ENCODE data around the gene APOL1.

The APOL1 gene

GRCh38 chr22:36277482-36278291 is 24.8 kb downstream of the APOL1 start:
- H3K4me3 ChIP-seq (replicated peaks in 1 of 2; ENCODE audit: low read depth in 2 of 2, low read length in 2 of 2) = no peak overlapping the region
- TF ChIP-seq CTCF (IDR thresholded peaks at IDR 0.05; ENCODE audit: low read depth, low read length) = peak; percentile 78
- DNase-seq (ENCODE audit: low read depth in 2 of 2) = peak; percentile 69 to 70

- H3K4me3 ChIP-seq (replicated peaks in 1 of 2; ENCODE audit: low read depth in 2 of 2, low read length in 2 of 2) = no peak overlapping the region
- TF ChIP-seq CTCF (IDR thresholded peaks at IDR 0.05; ENCODE audit: low read depth, low read length) = no peak
- DNase-seq (ENCODE audit: low read depth in 2 of 2) = peak in 1 of 2 donors; percentile 24
Measured at GRCh38 chr22:36279219-36279666, 26.3 kb downstream of the APOL1 start.

GRCh38 chr22:36280379-36280778 is 27.4 kb downstream of the APOL1 start:
- TF ChIP-seq CTCF (IDR thresholded peaks at IDR 0.05; ENCODE audit: low read depth, low read length) = no peak
- DNase-seq (ENCODE audit: low read depth in 2 of 2) = no peak
- H3K4me3 ChIP-seq (replicated peaks in 1 of 2; ENCODE audit: low read depth in 2 of 2, low read length in 2 of 2) = no peak overlapping the region

- no peak overlapping the region for H3K4me3 ChIP-seq (replicated peaks in 1 of 2; ENCODE audit: low read depth in 2 of 2, low read length in 2 of 2)
- no peak for DNase-seq (ENCODE audit: low read depth in 2 of 2)
- no peak for TF ChIP-seq CTCF (IDR thresholded peaks at IDR 0.05; ENCODE audit: low read depth, low read length)
Measured at GRCh38 chr22:36281781-36282327, 28.9 kb downstream of the APOL1 start.

GRCh38 chr22:36282328-36282831 is 29.4 kb downstream of the APOL1 start:
- no peak for TF ChIP-seq CTCF (IDR thresholded peaks at IDR 0.05; ENCODE audit: low read depth, low read length)

GRCh38 chr22:36284171-36284571 is 31.2 kb downstream of the APOL1 start:
- TF ChIP-seq CTCF (IDR thresholded peaks at IDR 0.05; ENCODE audit: low read depth, low read length) = no peak
- no peak overlapping the region for H3K4me3 ChIP-seq (replicated peaks in 1 of 2; ENCODE audit: low read depth in 2 of 2, low read length in 2 of 2)
- DNase-seq (ENCODE audit: low read depth in 2 of 2) = no peak

More at GRCh38 chr22:36282328-36282831, 29.4 kb downstream of the APOL1 start:
- H3K4me3 ChIP-seq (replicated peaks in 1 of 2; ENCODE audit: low read depth in 2 of 2, low read length in 2 of 2) = no peak overlapping the region
- DNase-seq (ENCODE audit: low read depth in 2 of 2) = no peak
